HEK293T (cell line): ENCODE data around the gene ICA1.

Source experiments
- CTCF ChIA-PET: fragments of 350-600 bp; formaldehyde crosslinking; extraction: SDS; loops from one replicate; lab custom pipeline; 2021; ENCODE audit warnings: antibody characterized with exemption, inconsistent platforms; lab: Yijun Ruan, JAX
- POLR2A ChIA-PET: fragments of 350-600 bp; formaldehyde crosslinking; extraction: SDS; loops from one replicate; lab custom pipeline; 2020; ENCODE audit warnings: antibody characterized with exemption, inconsistent platforms; lab: Yijun Ruan, JAX
- DNase-seq: peaks from one replicate; pipeline ENCODE4 v3.0.0; 2012; ENCODE audit warnings: mixed read lengths; ENCODE audit errors: extremely low spot score
- ARNT ChIP-seq: fragments of 450-650 bp; IDR thresholded peaks from 2 replicates; pipeline ENCODE4 v1.6.1; 2017; ENCODE audit warnings: mild to moderate bottlenecking
- BHLHE40 ChIP-seq: fragments of 450-650 bp; IDR thresholded peaks from 2 replicates; pipeline ENCODE4 v1.6.1; 2016; ENCODE audit warnings: mild to moderate bottlenecking, moderate library complexity, borderline replicate concordance
- CTBP1 ChIP-seq: fragments of 450-650 bp; IDR thresholded peaks from 2 replicates; pipeline ENCODE4 v1.6.1; 2016; ENCODE audit warnings: borderline replicate concordance
- ELF4 ChIP-seq: fragments of 450-650 bp; IDR thresholded peaks from 2 replicates; pipeline ENCODE4 v1.6.1; 2017; ENCODE audit warnings: antibody characterized with exemption
- FOXA1 ChIP-seq: fragments of 450-650 bp; IDR thresholded peaks from 2 replicates; pipeline ENCODE4 v1.6.1; 2016; ENCODE audit warnings: mild to moderate bottlenecking
- FOXK2 ChIP-seq: fragments of 450-650 bp; IDR thresholded peaks from 2 replicates; pipeline ENCODE4 v1.6.1; 2016; ENCODE audit warnings: mild to moderate bottlenecking
- FOXM1 ChIP-seq: fragments of 450-650 bp; IDR thresholded peaks from 2 replicates; pipeline ENCODE4 v1.6.1; 2017; ENCODE audit warnings: mild to moderate bottlenecking, borderline replicate concordance
- HDGF ChIP-seq: fragments of 450-650 bp; IDR thresholded peaks from 2 replicates; pipeline ENCODE4 v1.6.1; 2017; ENCODE audit warnings: antibody characterized with exemption, borderline replicate concordance
- L3MBTL2 ChIP-seq: fragments of 450-650 bp; conservative IDR thresholded peaks from 2 replicates; pipeline ENCODE4 v1.6.1; 2016; ENCODE audit warnings: mild to moderate bottlenecking
- LEF1 ChIP-seq: fragments of 450-650 bp; IDR thresholded peaks from 2 replicates; pipeline ENCODE4 v1.6.1; 2017; ENCODE audit warnings: mild to moderate bottlenecking, borderline replicate concordance
- NFRKB ChIP-seq: fragments of 450-650 bp; IDR thresholded peaks from 2 replicates; pipeline ENCODE4 v1.6.1; 2016; ENCODE audit warnings: mild to moderate bottlenecking, moderate library complexity
- PKNOX1 ChIP-seq: fragments of 450-650 bp; IDR thresholded peaks from 2 replicates; pipeline ENCODE4 v1.6.1; 2016
- SP1 ChIP-seq: fragments of 450-650 bp; IDR thresholded peaks from 2 replicates; pipeline ENCODE4 v1.6.1; 2017
- SUZ12 ChIP-seq: fragments of 450-650 bp; IDR thresholded peaks from 2 replicates; pipeline ENCODE4 v1.6.1; 2016; ENCODE audit warnings: mild to moderate bottlenecking
- TARDBP ChIP-seq: fragments of 450-650 bp; IDR thresholded peaks from 2 replicates; pipeline ENCODE4 v1.6.1; 2016
- ZNF384 ChIP-seq: fragments of 450-650 bp; IDR thresholded peaks from 2 replicates; pipeline ENCODE4 v1.6.1; 2016

Gene ICA1

GRCh38 chr7:8126601-8127167, 135.3 kb downstream of the ICA1 start:
- no peak for DNase-seq
- TF ChIP-seq TARDBP (no peak), LEF1 (no peak), FOXM1 (no peak), BHLHE40 (no peak), PKNOX1 (no peak), CTBP1 (no peak), SUZ12 (no peak), L3MBTL2 (no peak), ZNF384 (no peak), FOXK2 (no peak), NFRKB (no peak), ELF4 (no peak), HDGF (no peak), SP1 (no peak)
- ChIA-PET POLR2A (no interaction called here), CTCF (no interaction called here)

- ChIA-PET POLR2A (no interaction called here), CTCF (no interaction called here)
- TF ChIP-seq SP1: no peak
- TF ChIP-seq FOXA1: no peak
- no peak for TF ChIP-seq BHLHE40
- no peak for TF ChIP-seq ELF4
- no peak for TF ChIP-seq L3MBTL2
- TF ChIP-seq HDGF: no peak
- DNase-seq: no peak
Measured at GRCh38 chr7:8125680-8126444, 136.1 kb downstream of the ICA1 start.

GRCh38 chr7:8121243-8121642, 140.7 kb downstream of the ICA1 start:
- no peak for DNase-seq
- POLR2A ChIA-PET: no interaction called here
- CTCF ChIA-PET: no interaction called here
- no peak for TF ChIP-seq FOXM1
- no peak for TF ChIP-seq HDGF

- DNase-seq: no peak
- TF ChIP-seq SUZ12 (no peak), PKNOX1 (no peak), NFRKB (no peak), FOXK2 (no peak), HDGF (no peak), CTBP1 (no peak), FOXM1 (no peak), ARNT (no peak)
- ChIA-PET POLR2A (no interaction called here), CTCF (no interaction called here)
Measured at GRCh38 chr7:8120390-8121058, 141.4 kb downstream of the ICA1 start.

GRCh38 chr7:8119262-8119661, 142.7 kb downstream of the ICA1 start:
- no peak for DNase-seq
- ChIA-PET CTCF (no interaction called here), POLR2A (no interaction called here)
- TF ChIP-seq ELF4 (no peak), FOXK2 (no peak), FOXA1 (no peak), ARNT (no peak), CTBP1 (no peak), TARDBP (no peak)

GRCh38 chr7:8117195-8117594, 144.8 kb downstream of the ICA1 start:
- no peak for DNase-seq
- TF ChIP-seq FOXM1 (no peak), LEF1 (no peak), ZNF384 (no peak), ARNT (no peak), SP1 (no peak)
- CTCF ChIA-PET: no interaction called here
- POLR2A ChIA-PET: no interaction called here

GRCh38 chr7:8115547-8116402, 146.2 kb downstream of the ICA1 start:
- no peak for DNase-seq
- ChIA-PET POLR2A (no interaction called here), CTCF (no interaction called here)
- TF ChIP-seq FOXK2: no peak
- TF ChIP-seq NFRKB: no peak
- no peak for TF ChIP-seq ELF4
- TF ChIP-seq TARDBP: no peak
- TF ChIP-seq BHLHE40: no peak
- TF ChIP-seq LEF1: no peak
- no peak for TF ChIP-seq ARNT
- TF ChIP-seq ZNF384: no peak
- TF ChIP-seq SP1: no peak
- no peak for TF ChIP-seq L3MBTL2
- TF ChIP-seq PKNOX1: no peak
- TF ChIP-seq CTBP1: no peak
- no peak for TF ChIP-seq SUZ12
- TF ChIP-seq HDGF: no peak
